Lower leg skin (tissue), 4 donors: ENCODE measurements around the gene HSPA9. TPM values are rescaled to one million over a fixed set of nuclear protein-coding genes. Genes with fewer than 3 reads are reported as not detected.

Source experiments
- DNase-seq, 2 donors: peaks; one replicate each; pipeline ENCODE4 v3.0.0-alpha.2; 2019; ENCODE audit warnings: low spot score in 2 of 2
- H3K4me3 ChIP-seq: fragments of 200-600 bp; sonication (generic); 2 replicates; pipeline ENCODE4 v1.5.1; 2017; ENCODE audit warnings: mild to moderate bottlenecking, low read depth; ENCODE audit not compliant: poor library complexity, severe bottlenecking
- CTCF ChIP-seq, 3 donors: fragments of 450-650 bp; IDR thresholded peaks; one replicate each; pipeline ENCODE4 v1.5.1; 2016; ENCODE audit warnings: antibody characterized with exemption in 3 of 3, mild to moderate bottlenecking in 3 of 3, moderate library complexity in 2 of 3
- POLR2A ChIP-seq, 2 donors: fragments of 450-650 bp; IDR thresholded peaks; one replicate each; pipeline ENCODE4 v1.6.1; 2016 to 2017; ENCODE audit warnings: antibody characterized with exemption in 2 of 2, mild to moderate bottlenecking in 1 of 2, moderate library complexity in 1 of 2
- WGBS, 2 donors: methylation state at CpG; one replicate each; pipeline ENCODE4 v1.1.5; 2018; 5-methylcytosine and 5-hydroxymethylcytosine counted together
- intact Hi-C: fragments of 100-400 bp; cut with DNase I; formaldehyde crosslinking; loops from one replicate; pipeline ENCODE4 v1.15.0; 2023; ENCODE audit warnings: low total_unique reads
- total RNA-seq, 4 donors: library from RNA; depleted of rRNA; stranded (reverse); fragments of >200 nt; gene quantifications; one replicate each; pipeline ENCODE4 v1.1.0, GENCODE V29; 2016

Gene HSPA9
- total RNA-seq, 4 donors from 2014 or later, result 206 to 248 (median 216) TPM

- WGBS, 2 donors, result 0 to 1% methylated on average over 8 to 12 of the region's 12 CpGs
- peak; percentile 59 to 94 for DNase-seq
- intact Hi-C loops, result loop anchor here (10.0 kb wide), 1 partner anchor 79 kb away; the partner anchor contains the start of gene EGR1
- peak overlapping the region; percentile 85 for H3K4me3 ChIP-seq
- no peak for TF ChIP-seq CTCF (IDR thresholded peaks at IDR 0.05)
- no peak for TF ChIP-seq POLR2A (IDR thresholded peaks at IDR 0.05)
Measured at GRCh38 chr5:138543730-138544104, 31.5 kb downstream of the HSPA9 start.

GRCh38 chr5:138542956-138543729 lies 32.1 kb downstream of the HSPA9 start, which contains the start of gene ETF1:
Gene ETF1, minus strand, starts transcription at chr5:138543236. Its CDS starts 318 bp downstream, at chr5:138542918.
- peak; percentile 100 for DNase-seq
- 0 to 1% methylated on average over 61 to 63 of the region's 70 CpGs for WGBS, 2 donors
- peak within 1 kb of the TSS; percentile 97 for H3K4me3 ChIP-seq
- peak in 1 of 2 donors; percentile 96 for TF ChIP-seq POLR2A (IDR thresholded peaks at IDR 0.05)
- TF ChIP-seq CTCF (IDR thresholded peaks at IDR 0.05), result no peak
- intact Hi-C loops, result loop anchor here (10.0 kb wide), 1 partner anchor 78 kb away; the partner anchor contains the start of gene EGR1

- H3K4me3 ChIP-seq, result peak overlapping the region; percentile 97
- TF ChIP-seq CTCF (IDR thresholded peaks at IDR 0.05) (no peak), POLR2A (IDR thresholded peaks at IDR 0.05) (no peak)
- DNase-seq, result no peak
- intact Hi-C loops, result loop anchor here (10.0 kb wide), 1 partner anchor 78 kb away; the partner anchor contains the start of gene EGR1
- WGBS, 2 donors, result 0% methylated on average over 40 to 41 of the region's 47 CpGs
Measured at GRCh38 chr5:138542180-138542955, 32.8 kb downstream of the HSPA9 start.

GRCh38 chr5:138541511-138542179 lies 33.6 kb downstream of the HSPA9 start:
- DNase-seq, result no peak
- peak overlapping the region; percentile 97 for H3K4me3 ChIP-seq
- TF ChIP-seq POLR2A (IDR thresholded peaks at IDR 0.05) (no peak), CTCF (IDR thresholded peaks at IDR 0.05) (no peak)
- intact Hi-C loops, result loop anchor here (10.0 kb wide), 1 partner anchor 77 kb away; the partner anchor contains the start of gene EGR1
- 8 to 9% methylated on average over 6 of the region's 6 CpGs for WGBS, 2 donors

GRCh38 chr5:138539791-138540190 lies 35.4 kb downstream of the HSPA9 start:
- intact Hi-C loops, result loop anchor here (10.0 kb wide), 1 partner anchor 75 kb away; the partner anchor contains the start of gene EGR1

More at GRCh38 chr5:138539791-138540190, 35.4 kb downstream of the HSPA9 start:
- TF ChIP-seq CTCF (IDR thresholded peaks at IDR 0.05) (no peak), POLR2A (IDR thresholded peaks at IDR 0.05) (no peak)
- no peak overlapping the region for H3K4me3 ChIP-seq
- DNase-seq, result no peak
